A549 (cell line): ENCODE results near the gene ZFYVE28.

ENCODE experiments used
- EP300 ChIP-seq, 2 experiments: fragments of >200 bp; sonication (Bioruptor Twin); formaldehyde crosslinking; IDR thresholded peaks; 2 replicates in 1 of 2; 3 replicates in 1 of 2; pipeline ENCODE4 v1.6.1; 2016 to 2017
- RAD21 ChIP-seq, 2 experiments: fragments of >200 bp in 1 of 2; sonication (Bioruptor Twin) in 1 of 2; formaldehyde crosslinking in 1 of 2; IDR thresholded peaks in 1 of 2; conservative IDR thresholded peaks in 1 of 2; 2 replicates in 1 of 2; 3 replicates in 1 of 2; pipeline ENCODE4 v1.6.1; 2012 to 2018; ENCODE audit warnings: inconsistent platforms in 1 of 2
- TF ChIP-seq, protein P1 (sequence below): fragments of >200 bp; sonication (Bioruptor Twin); formaldehyde crosslinking; IDR thresholded peaks from 3 replicates; pipeline ENCODE4 v1.5.1; 2016

DNA sequence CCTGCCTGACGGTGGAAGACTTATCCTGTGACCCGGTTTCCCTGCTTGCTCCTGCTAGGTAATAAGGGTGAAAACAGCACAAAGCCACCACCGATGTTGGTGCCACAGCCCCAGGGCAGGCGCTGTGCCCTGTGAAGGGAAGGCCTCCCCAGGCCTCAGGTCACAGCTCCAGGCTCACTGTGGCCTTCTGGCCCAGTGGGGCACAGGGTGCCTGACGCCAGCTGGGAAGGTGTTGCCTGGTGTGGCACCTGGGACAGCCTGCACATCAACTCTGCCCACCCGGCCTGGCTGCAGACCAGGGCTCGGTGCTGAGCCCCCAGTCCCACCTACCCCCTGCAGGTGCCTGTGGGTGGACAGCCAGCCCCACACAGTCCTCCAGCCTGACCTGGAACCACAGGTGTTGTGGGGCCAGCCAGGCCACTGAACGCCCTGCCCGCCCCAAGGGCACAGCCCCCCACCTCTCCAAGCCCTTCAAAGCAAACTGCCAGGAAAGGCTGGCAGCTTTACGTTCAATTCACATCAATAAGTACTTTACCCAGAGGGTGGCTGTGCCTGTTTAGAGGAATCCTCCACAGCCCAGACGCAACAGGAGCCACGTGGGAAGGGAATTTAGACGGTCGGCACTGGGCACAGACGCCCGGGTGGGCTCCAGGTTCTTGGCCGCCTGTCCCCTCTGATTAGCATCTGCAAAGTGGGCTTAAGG lies 54.3 kb downstream of the ZFYVE28 start:
- TF ChIP-seq, protein P1, sequence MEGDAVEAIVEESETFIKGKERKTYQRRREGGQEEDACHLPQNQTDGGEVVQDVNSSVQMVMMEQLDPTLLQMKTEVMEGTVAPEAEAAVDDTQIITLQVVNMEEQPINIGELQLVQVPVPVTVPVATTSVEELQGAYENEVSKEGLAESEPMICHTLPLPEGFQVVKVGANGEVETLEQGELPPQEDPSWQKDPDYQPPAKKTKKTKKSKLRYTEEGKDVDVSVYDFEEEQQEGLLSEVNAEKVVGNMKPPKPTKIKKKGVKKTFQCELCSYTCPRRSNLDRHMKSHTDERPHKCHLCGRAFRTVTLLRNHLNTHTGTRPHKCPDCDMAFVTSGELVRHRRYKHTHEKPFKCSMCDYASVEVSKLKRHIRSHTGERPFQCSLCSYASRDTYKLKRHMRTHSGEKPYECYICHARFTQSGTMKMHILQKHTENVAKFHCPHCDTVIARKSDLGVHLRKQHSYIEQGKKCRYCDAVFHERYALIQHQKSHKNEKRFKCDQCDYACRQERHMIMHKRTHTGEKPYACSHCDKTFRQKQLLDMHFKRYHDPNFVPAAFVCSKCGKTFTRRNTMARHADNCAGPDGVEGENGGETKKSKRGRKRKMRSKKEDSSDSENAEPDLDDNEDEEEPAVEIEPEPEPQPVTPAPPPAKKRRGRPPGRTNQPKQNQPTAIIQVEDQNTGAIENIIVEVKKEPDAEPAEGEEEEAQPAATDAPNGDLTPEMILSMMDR: no peak
- no peak for TF ChIP-seq EP300 (IDR thresholded peaks at IDR 0.05)
- TF ChIP-seq RAD21 (conservative IDR thresholded peaks at IDR 0.05 in 1 of 2, IDR thresholded peaks at IDR 0.05 in 1 of 2): no peak
